Measurements from ENCODE around the gene TRIM7. TPM values are rescaled to one million over a fixed set of nuclear protein-coding genes. Genes with fewer than 3 reads are reported as not detected.

Gene TRIM7
- polyA plus RNA-seq, 1 donor from 2014 or later, result 2.1 TPM

- Histone ChIP-seq H3K27me3 (ENCODE audit: insufficient read depth, low read depth, low read length) (no peaks in the 10 kb centered on the region), H4K20me1 (ENCODE audit: insufficient read depth) (no peaks in the 10 kb centered on the region), H3K9ac (ENCODE audit: low read length) (no peak overlapping the region), H3F3A (ENCODE audit: insufficient read depth, low read length, poor library complexity, severe bottlenecking) (no peaks in the 10 kb centered on the region), H2AFZ (ENCODE audit: low read depth, low read length) (no peak overlapping the region), H3K4me3 (ENCODE audit: low read length) (no peak overlapping the region), H3K9me3 (ENCODE audit: low read length) (no peaks in the 10 kb centered on the region), H3K9me2 (ENCODE audit: insufficient read depth, low read length) (no peaks in the 10 kb centered on the region), H3K36me3 (ENCODE audit: insufficient read depth, low read length) (no peaks in the 10 kb centered on the region), H3K4me2 (ENCODE audit: low read length) (no peak overlapping the region), H3K79me2 (replicated peaks; ENCODE audit: insufficient read depth, low read length) (no peaks in the 10 kb centered on the region), H3K27ac (ENCODE audit: low read length) (no peak overlapping the region)
- no peak for TF ChIP-seq RAD21 (conservative IDR thresholded peaks at IDR 0.05)
- no peak for TF ChIP-seq TAF1 (IDR thresholded peaks at IDR 0.05; ENCODE audit: low read depth)
- TF ChIP-seq EP300 (conservative IDR thresholded peaks at IDR 0.05; ENCODE audit: poor library complexity, severe bottlenecking), result no peak
- no peak for TF ChIP-seq MXI1 (conservative IDR thresholded peaks at IDR 0.05; ENCODE audit: poor library complexity, severe bottlenecking)
- TF ChIP-seq CTCF (IDR thresholded peaks at IDR 0.05; ENCODE audit: poor library complexity, severe bottlenecking), result no peak
- no peak for TF ChIP-seq SMC3 (conservative IDR thresholded peaks at IDR 0.05; ENCODE audit: poor library complexity)
- TF ChIP-seq POLR2AphosphoS5 (IDR thresholded peaks at IDR 0.05), result no peak
- no peak for TF ChIP-seq EZH2 (IDR thresholded peaks at IDR 0.05; ENCODE audit: borderline replicate concordance, insufficient read depth, low read length, poor library complexity, severe bottlenecking)
- no peak for TF ChIP-seq REST (IDR thresholded peaks at IDR 0.05; ENCODE audit: borderline replicate concordance)
Measured at GRCh38 chr5:181156758-181157157, 48.2 kb downstream of the TRIM7 start.

- no peaks in the 10 kb centered on the region for H4K20me1 ChIP-seq (ENCODE audit: insufficient read depth)
- no peak overlapping the region for H3K4me3 ChIP-seq (ENCODE audit: low read length)
- no peaks in the 10 kb centered on the region for H3K79me2 ChIP-seq (replicated peaks; ENCODE audit: insufficient read depth, low read length)
- no peaks in the 10 kb centered on the region for H3K36me3 ChIP-seq (ENCODE audit: insufficient read depth, low read length)
- no peak overlapping the region for H2AFZ ChIP-seq (ENCODE audit: low read depth, low read length)
- H3K27ac ChIP-seq (ENCODE audit: low read length), result no peak overlapping the region
- H3K9me2 ChIP-seq (ENCODE audit: insufficient read depth, low read length), result no peaks in the 10 kb centered on the region
- no peaks in the 10 kb centered on the region for H3K9me3 ChIP-seq (ENCODE audit: low read length)
- H3K9ac ChIP-seq (ENCODE audit: low read length), result no peak overlapping the region
- no peaks in the 10 kb centered on the region for H3F3A ChIP-seq (ENCODE audit: insufficient read depth, low read length, poor library complexity, severe bottlenecking)
- no peak overlapping the region for H3K4me2 ChIP-seq (ENCODE audit: low read length)
- H3K27me3 ChIP-seq (ENCODE audit: insufficient read depth, low read depth, low read length), result no peaks in the 10 kb centered on the region
- TF ChIP-seq SMC3 (conservative IDR thresholded peaks at IDR 0.05; ENCODE audit: poor library complexity), result no peak
- no peak for TF ChIP-seq REST (IDR thresholded peaks at IDR 0.05; ENCODE audit: borderline replicate concordance)
- TF ChIP-seq RAD21 (conservative IDR thresholded peaks at IDR 0.05), result no peak
- no peak for TF ChIP-seq TAF1 (IDR thresholded peaks at IDR 0.05; ENCODE audit: low read depth)
- no peak for TF ChIP-seq EP300 (conservative IDR thresholded peaks at IDR 0.05; ENCODE audit: poor library complexity, severe bottlenecking)
- no peak for TF ChIP-seq EZH2 (IDR thresholded peaks at IDR 0.05; ENCODE audit: borderline replicate concordance, insufficient read depth, low read length, poor library complexity, severe bottlenecking)
- no peak for TF ChIP-seq MXI1 (conservative IDR thresholded peaks at IDR 0.05; ENCODE audit: poor library complexity, severe bottlenecking)
- no peak for TF ChIP-seq CTCF (IDR thresholded peaks at IDR 0.05; ENCODE audit: poor library complexity, severe bottlenecking)
- no peak for TF ChIP-seq POLR2AphosphoS5 (IDR thresholded peaks at IDR 0.05)
Measured at GRCh38 chr5:181153814-181154213, 51.2 kb downstream of the TRIM7 start.

Data from neural cell (in vitro differentiated cells).